CD14-positive monocyte (primary cell): ENCODE results near the gene PLAC8L1. TPM values are rescaled to one million over a fixed set of nuclear protein-coding genes. Genes with fewer than 3 reads are reported as not detected.
"Not testable (repeated sequence)": the region's sequence is repeated elsewhere in the genome, so short reads cannot be mapped to it uniquely, and the experiment has no call there.

Experiments used
- DNase-seq, 3 donors: peaks; one replicate each; pipeline ENCODE4 v3.0.0-alpha.2; 2011 to 2022
- H2AFZ ChIP-seq: 2 replicates; pipeline ENCODE4 v1.6.0; 2012; ENCODE audit warnings: mild to moderate bottlenecking, low read depth, low read length, inconsistent platforms; ENCODE audit not compliant: insufficient read depth, poor library complexity, severe bottlenecking
- H3K27ac ChIP-seq, 2 donors: 1 replicate in 1 of 2; 2 replicates in 1 of 2; pipeline ENCODE4 v1.5.1; 2012 to 2013; ENCODE audit warnings: low read length in 2 of 2, control low read depth in 1 of 2, inconsistent platforms in 1 of 2, low read depth in 1 of 2, mild to moderate bottlenecking in 1 of 2
- H3K27me3 ChIP-seq, 2 donors: one replicate each; pipeline versions ENCODE4 v1.6.0 to v1.6.1; 2011 to 2013; ENCODE audit warnings: low read length in 2 of 2; ENCODE audit not compliant: control insufficient read depth in 2 of 2, insufficient read depth in 2 of 2
- H3K36me3 ChIP-seq, 2 donors: replicated peaks in 1 of 2; 1 replicate in 1 of 2; 2 replicates in 1 of 2; pipeline versions ENCODE4 v1.5.1 to v1.6.1; 2012 to 2013; ENCODE audit warnings: low read length in 2 of 2, control low read depth in 1 of 2, inconsistent platforms in 1 of 2, mild to moderate bottlenecking in 1 of 2; ENCODE audit not compliant: insufficient read depth in 2 of 2, control insufficient read depth in 1 of 2
- H3K4me1 ChIP-seq, 2 donors: 1 replicate in 1 of 2; 2 replicates in 1 of 2; pipeline versions ENCODE4 v1.5.1 to v1.6.1; 2012 to 2013; ENCODE audit warnings: low read length in 2 of 2, control low read depth in 1 of 2, inconsistent platforms in 1 of 2, mild to moderate bottlenecking in 1 of 2, moderate library complexity in 1 of 2; ENCODE audit not compliant: insufficient read depth in 2 of 2, control insufficient read depth in 1 of 2
- H3K4me2 ChIP-seq: replicated peaks from 2 replicates; pipeline ENCODE3; 2012; ENCODE audit warnings: low read length, moderate library complexity, mild to moderate bottlenecking; ENCODE audit not compliant: poor library complexity, severe bottlenecking; ENCODE audit errors: extremely low read depth
- H3K4me3 ChIP-seq, 3 experiments: fragments of 200-600 bp in 1 of 3; sonication (generic) in 1 of 3; replicated peaks in 1 of 3; 1 replicate in 2 of 3; 2 replicates in 1 of 3; pipeline ENCODE4 v1.5.1; 2011 to 2013; ENCODE audit warnings: low read length in 3 of 3, mild to moderate bottlenecking in 3 of 3, control low read depth in 2 of 3, low read depth in 2 of 3, inconsistent platforms in 1 of 3, moderate library complexity in 1 of 3
- H3K79me2 ChIP-seq: 2 replicates; pipeline ENCODE4 v1.6.0; 2012; ENCODE audit warnings: mild to moderate bottlenecking, control low read depth, inconsistent platforms, low read length, moderate library complexity; ENCODE audit not compliant: insufficient read depth
- H3K9ac ChIP-seq: 2 replicates; pipeline ENCODE4 v1.6.0; 2017; ENCODE audit warnings: low read length, mild to moderate bottlenecking; ENCODE audit not compliant: insufficient read depth, poor library complexity, severe bottlenecking
- H3K9me3 ChIP-seq, 2 donors: replicated peaks in 1 of 2; 1 replicate in 1 of 2; 2 replicates in 1 of 2; pipeline versions ENCODE4 v1.5.1 to v1.6.1; 2012 to 2013; ENCODE audit warnings: low read length in 2 of 2, control low read depth in 1 of 2; ENCODE audit not compliant: control insufficient read depth in 1 of 2, insufficient read depth in 1 of 2
- H4K20me1 ChIP-seq: 2 replicates; pipeline ENCODE4 v1.6.0; 2012; ENCODE audit warnings: mild to moderate bottlenecking, low read length, control low read depth, moderate library complexity; ENCODE audit not compliant: insufficient read depth
- H3K27ac Mint-ChIP-seq, 7 donors: one replicate each; pipeline ENCODE4 v1.8.0; 2020; ENCODE audit warnings: mild to moderate bottlenecking in 7 of 7, mixed read lengths in 7 of 7, moderate library complexity in 6 of 7, inconsistent platforms in 2 of 7
- H3K27me3 Mint-ChIP-seq, 3 donors: one replicate each; pipeline ENCODE4 v1.8.0; 2021 to 2022; ENCODE audit warnings: low read depth in 3 of 3, mild to moderate bottlenecking in 3 of 3, mixed read lengths in 3 of 3, moderate library complexity in 3 of 3, inconsistent platforms in 1 of 3
- H3K36me3 Mint-ChIP-seq, 2 donors: one replicate each; pipeline ENCODE4 v1.8.0; 2020; ENCODE audit warnings: mixed read lengths in 2 of 2, inconsistent platforms in 1 of 2, mild to moderate bottlenecking in 1 of 2
- H3K4me1 Mint-ChIP-seq: one replicate; pipeline ENCODE4 v1.8.0; 2020; ENCODE audit warnings: mild to moderate bottlenecking, mixed read lengths
- H3K4me3 Mint-ChIP-seq, 2 donors: one replicate each; pipeline ENCODE4 v1.8.0; 2020; ENCODE audit warnings: mild to moderate bottlenecking in 2 of 2, mixed read lengths in 2 of 2, moderate library complexity in 1 of 2
- H3K9me3 Mint-ChIP-seq, 7 donors: one replicate each; pipeline ENCODE4 v1.8.0; 2020 to 2022; ENCODE audit warnings: mixed read lengths in 7 of 7, mild to moderate bottlenecking in 6 of 7, moderate library complexity in 6 of 7, inconsistent platforms in 2 of 7
- WGBS: methylation state at CpG from one replicate; pipeline ENCODE4 v1.1.5; 2013; ENCODE audit warnings: missing lambda C conversion rate; ENCODE audit not compliant: insufficient coverage; 5-methylcytosine and 5-hydroxymethylcytosine counted together
- intact Hi-C, 2 donors: fragments of 100-400 bp; cut with micrococcal nuclease; formaldehyde crosslinking; loops; one replicate each; pipeline versions ENCODE4 v1.15.0 to v1.15.1; 2023
- polyA plus RNA-seq, 3 donors: library from polyadenylated mRNA; depleted of rRNA in 1 of 3; unstranded in 2 of 3; stranded (reverse) in 1 of 3; fragments of 300-500 nt in 2 of 3; fragments of >200 nt in 1 of 3; fragmentation: Illumina TruSeq in 2 of 3; gene quantifications; 1 replicate in 2 of 3; 2 replicates in 1 of 3; pipeline ENCODE4 v1.2.3, GENCODE V29; 2012 to 2021
- TF ChIP-seq, protein P1 (sequence below): fragments of 200-600 bp; IDR thresholded peaks from one replicate; pipeline ENCODE4 v1.8.0; 2022; ENCODE audit warnings: antibody characterized with exemption, mild to moderate bottlenecking

The PLAC8L1 gene
- polyA plus RNA-seq, 3 donors, result not detected

DNA sequence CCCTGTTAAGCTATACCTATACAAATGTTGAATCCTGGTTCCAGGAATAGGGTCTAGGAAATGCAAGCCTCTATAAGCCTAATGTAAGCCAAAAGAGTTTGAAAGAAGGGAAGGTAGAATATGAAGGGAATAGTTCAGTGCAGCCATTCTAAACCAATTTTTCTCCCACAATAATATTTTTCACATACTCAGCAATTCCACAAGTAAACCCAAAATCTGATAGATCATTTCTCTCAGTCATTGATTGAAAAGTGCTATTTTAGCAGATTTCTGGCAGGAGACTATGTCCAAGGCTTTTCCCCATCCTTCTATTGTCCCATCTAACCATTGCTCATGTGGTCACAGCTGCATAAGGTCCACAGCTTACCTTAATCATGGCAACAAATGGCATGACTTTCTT, 20.7 kb upstream of the PLAC8L1 start:
- H3K27me3 Mint-ChIP-seq, result no peaks in the 10 kb centered on the region
- Histone ChIP-seq H3K4me3 (no peak overlapping the region), H3K27ac (no peak overlapping the region), H3K27me3 (no peaks in the 10 kb centered on the region), H2AFZ (no peak overlapping the region), H3K9me3 (no peaks in the 10 kb centered on the region), H3K79me2 (no peaks in the 10 kb centered on the region), H3K36me3 (peaks cover 83 to 100% of the 10 kb centered on the region in 2 donors), H4K20me1 (no peaks in the 10 kb centered on the region), H3K4me1 (no peaks in the 10 kb centered on the region), H3K4me2 (no peak overlapping the region), H3K9ac (no peak overlapping the region)
- H3K9me3 Mint-ChIP-seq, result peaks cover 0 to 2% (median 0%) of the 10 kb centered on the region in 7 donors
- DNase-seq, result no peak
- H3K4me3 Mint-ChIP-seq, result no peak overlapping the region
- intact Hi-C loops, result no loop called here
- TF ChIP-seq, protein P1, sequence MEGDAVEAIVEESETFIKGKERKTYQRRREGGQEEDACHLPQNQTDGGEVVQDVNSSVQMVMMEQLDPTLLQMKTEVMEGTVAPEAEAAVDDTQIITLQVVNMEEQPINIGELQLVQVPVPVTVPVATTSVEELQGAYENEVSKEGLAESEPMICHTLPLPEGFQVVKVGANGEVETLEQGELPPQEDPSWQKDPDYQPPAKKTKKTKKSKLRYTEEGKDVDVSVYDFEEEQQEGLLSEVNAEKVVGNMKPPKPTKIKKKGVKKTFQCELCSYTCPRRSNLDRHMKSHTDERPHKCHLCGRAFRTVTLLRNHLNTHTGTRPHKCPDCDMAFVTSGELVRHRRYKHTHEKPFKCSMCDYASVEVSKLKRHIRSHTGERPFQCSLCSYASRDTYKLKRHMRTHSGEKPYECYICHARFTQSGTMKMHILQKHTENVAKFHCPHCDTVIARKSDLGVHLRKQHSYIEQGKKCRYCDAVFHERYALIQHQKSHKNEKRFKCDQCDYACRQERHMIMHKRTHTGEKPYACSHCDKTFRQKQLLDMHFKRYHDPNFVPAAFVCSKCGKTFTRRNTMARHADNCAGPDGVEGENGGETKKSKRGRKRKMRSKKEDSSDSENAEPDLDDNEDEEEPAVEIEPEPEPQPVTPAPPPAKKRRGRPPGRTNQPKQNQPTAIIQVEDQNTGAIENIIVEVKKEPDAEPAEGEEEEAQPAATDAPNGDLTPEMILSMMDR, result no peak
- H3K4me1 Mint-ChIP-seq, result no peaks in the 10 kb centered on the region
- H3K36me3 Mint-ChIP-seq, result peaks cover 78 to 82% of the 10 kb centered on the region in 2 donors
- peak overlapping the region in 1 of 7 donors; percentile 63 for H3K27ac Mint-ChIP-seq

GRCh38 chr5:146124580-146124979, 19.2 kb upstream of the PLAC8L1 start:
- Histone ChIP-seq H4K20me1 (no peaks in the 10 kb centered on the region), H3K4me1 (no peaks in the 10 kb centered on the region), H3K9ac (no peak overlapping the region), H3K27ac (no peak overlapping the region), H3K4me2 (no peak overlapping the region), H2AFZ (no peak overlapping the region), H3K4me3 (no peak overlapping the region), H3K27me3 (no peaks in the 10 kb centered on the region), H3K79me2 (no peaks in the 10 kb centered on the region), H3K9me3 (no peaks in the 10 kb centered on the region), H3K36me3 (peaks cover 91 to 100% of the 10 kb centered on the region in 2 donors)
- H3K4me3 Mint-ChIP-seq, result no peak overlapping the region
- H3K27ac Mint-ChIP-seq, result no peak overlapping the region
- H3K27me3 Mint-ChIP-seq, result no peaks in the 10 kb centered on the region
- no peaks in the 10 kb centered on the region for H3K4me1 Mint-ChIP-seq
- DNase-seq, result no peak
- 100% methylated on average over 1 of the region's 2 CpGs for WGBS
- peaks cover 80 to 86% of the 10 kb centered on the region in 2 donors for H3K36me3 Mint-ChIP-seq
- TF ChIP-seq, protein P1, result no peak
- intact Hi-C loops, result no loop called here
- peaks cover 0 to 2% (median 0%) of the 10 kb centered on the region in 7 donors for H3K9me3 Mint-ChIP-seq

GRCh38 chr5:146121451-146121850, 16.1 kb upstream of the PLAC8L1 start:
- H3K4me3 Mint-ChIP-seq, H3K4me1 ChIP-seq, H4K20me1 ChIP-seq, H3K9me3 ChIP-seq, H2AFZ ChIP-seq, H3K4me1 Mint-ChIP-seq, H3K4me3 ChIP-seq, H3K9ac ChIP-seq, DNase-seq, H3K9me3 Mint-ChIP-seq, H3K4me2 ChIP-seq, H3K27ac ChIP-seq, H3K79me2 ChIP-seq, H3K27me3 Mint-ChIP-seq, H3K27me3 ChIP-seq, intact Hi-C loops: not testable (repeated sequence)
- peaks cover 89 to 100% of the 10 kb centered on the region in 2 donors for H3K36me3 ChIP-seq
- Mint-ChIP-seq H3K36me3 (peaks cover 82 to 88% of the 10 kb centered on the region in 2 donors), H3K27ac (peak overlapping the region in 1 of 7 donors; percentile 62)
- WGBS, result no CpG with 5 or more reads among the region's 1 CpG
